ENCODE measurements around the gene ASNS. TPM values are rescaled to one million over a fixed set of nuclear protein-coding genes. Genes with fewer than 3 reads are reported as not detected.

ASNS gene
- total and polyA plus RNA-seq, 4 donors: 1.9 to 14.8 (median 4.7) TPM

- H3K4me3 ChIP-seq (ENCODE audit: low read depth in 1 of 3, low read length in 3 of 3): no peak overlapping the region
- H3K36me3 ChIP-seq (ENCODE audit: control insufficient read depth in 4 of 4, insufficient read depth in 3 of 4, low read depth in 1 of 4, low read length in 3 of 4): no peaks in the 10 kb centered on the region
- no peak for TF ChIP-seq YY1 (IDR thresholded peaks at IDR 0.05)
- TF ChIP-seq RAD21 (IDR thresholded peaks at IDR 0.05): no peak
- no peak for TF ChIP-seq EGR1 (IDR thresholded peaks at IDR 0.05; ENCODE audit: low read depth in 2 of 2)
- TF ChIP-seq HNF4G (IDR thresholded peaks at IDR 0.05): no peak
- no peak for TF ChIP-seq MAX (IDR thresholded peaks at IDR 0.05)
- no peak for TF ChIP-seq NR2F2 (IDR thresholded peaks at IDR 0.05)
- no peak for TF ChIP-seq FOXA2 (IDR thresholded peaks at IDR 0.05)
- TF ChIP-seq CTCF (IDR thresholded peaks at IDR 0.05; ENCODE audit: low read depth, low read length, missing input control): no peak
- no peak for TF ChIP-seq JUND (IDR thresholded peaks at IDR 0.05)
- no peak for DNase-seq (ENCODE audit: low spot score)
- peaks cover 0 to 2% (median 0%) of the 10 kb centered on the region in 4 donors for H3K27me3 ChIP-seq (ENCODE audit: control insufficient read depth in 4 of 4, insufficient read depth in 4 of 4, low read length in 3 of 4)
- H3K4me1 ChIP-seq (ENCODE audit: control insufficient read depth in 4 of 4, insufficient read depth in 4 of 4, low read length in 3 of 4): peaks cover 0 to 8% (median 4%) of the 10 kb centered on the region in 4 donors
- no peak overlapping the region for H3K27ac ChIP-seq (ENCODE audit: low read depth in 1 of 2, low read length in 2 of 2)
- no peak overlapping the region for H3K9ac ChIP-seq (ENCODE audit: low read depth in 1 of 2, low read length in 2 of 2)
- no peaks in the 10 kb centered on the region for H3K9me3 ChIP-seq (ENCODE audit: control insufficient read depth in 4 of 4, low read length in 3 of 4)
- WGBS: 92% methylated on average over 10 of the region's 10 CpGs
These were observed 3.4 kb downstream of the ASNS start for GRCh38 chr7:97868788-97869187.

- Histone ChIP-seq H3K4me3 (ENCODE audit: low read depth in 1 of 3, low read length in 3 of 3) (no peak overlapping the region), H3K27ac (ENCODE audit: low read depth in 1 of 2, low read length in 2 of 2) (no peak overlapping the region), H3K9ac (ENCODE audit: low read depth in 1 of 2, low read length in 2 of 2) (no peak overlapping the region), H3K4me1 (ENCODE audit: control insufficient read depth in 4 of 4, insufficient read depth in 4 of 4, low read length in 3 of 4) (peaks cover 0 to 8% (median 4%) of the 10 kb centered on the region in 4 donors), H3K27me3 (ENCODE audit: control insufficient read depth in 4 of 4, insufficient read depth in 4 of 4, low read length in 3 of 4) (no peaks in the 10 kb centered on the region), H3K36me3 (ENCODE audit: control insufficient read depth in 4 of 4, insufficient read depth in 3 of 4, low read depth in 1 of 4, low read length in 3 of 4) (no peaks in the 10 kb centered on the region), H3K9me3 (ENCODE audit: control insufficient read depth in 4 of 4, low read length in 3 of 4) (no peaks in the 10 kb centered on the region)
- no peak for DNase-seq (ENCODE audit: low spot score)
- TF ChIP-seq SP1 (IDR thresholded peaks at IDR 0.05) (no peak), JUND (IDR thresholded peaks at IDR 0.05) (no peak), FOXA1 (IDR thresholded peaks at IDR 0.05) (no peak), CTCF (IDR thresholded peaks at IDR 0.05; ENCODE audit: low read depth, low read length, missing input control) (no peak), REST (IDR thresholded peaks at IDR 0.05) (no peak), TAF1 (conservative IDR thresholded peaks at IDR 0.05) (no peak), YY1 (IDR thresholded peaks at IDR 0.05) (no peak), RXRA (IDR thresholded peaks at IDR 0.05) (no peak)
These were observed 3.9 kb downstream of the ASNS start for GRCh38 chr7:97868314-97868713.

Measured in liver (tissue), 9 donors.